Upper lobe of left lung (tissue), 6 donors: ENCODE measurements around the gene JAK3. TPM values are rescaled to one million over a fixed set of nuclear protein-coding genes. Genes with fewer than 3 reads are reported as not detected.
A peak's percentile ranks its signal among the peaks of the same experiment; 100 is the strongest.

Experiments used
- ATAC-seq, 2 donors: fragments of 200-7000 bp; cut with Tn5 transposase; one replicate each; pipeline ENCODE4 v1.9.1; 2022; ENCODE audit warnings: mild to moderate bottlenecking in 2 of 2, moderate library complexity in 2 of 2; ENCODE audit not compliant: low FRiP score in 2 of 2
- DNase-seq, 2 donors: peaks; one replicate each; pipeline ENCODE4 v3.0.0-alpha.2; 2019 to 2020
- H3K27ac ChIP-seq, 4 donors: fragments of 200-600 bp; sonication (generic); one replicate each; pipeline ENCODE4 v1.5.1; 2016 to 2019
- H3K27me3 ChIP-seq, 4 donors: fragments of 200-600 bp; sonication (generic); one replicate each; pipeline ENCODE4 v1.5.1; 2017 to 2019
- H3K36me3 ChIP-seq, 4 donors: fragments of 200-600 bp; sonication (generic); one replicate each; pipeline ENCODE4 v1.5.1; 2016 to 2019
- H3K4me1 ChIP-seq, 4 donors: fragments of 200-600 bp; sonication (generic); one replicate each; pipeline ENCODE4 v1.5.1; 2018 to 2019
- H3K4me3 ChIP-seq, 4 donors: fragments of 200-600 bp; sonication (generic); one replicate each; pipeline ENCODE4 v1.5.1; 2017 to 2019; ENCODE audit warnings: mild to moderate bottlenecking in 2 of 4, moderate library complexity in 1 of 4
- H3K9me3 ChIP-seq, 4 donors: fragments of 200-600 bp; sonication (generic); one replicate each; pipeline ENCODE4 v1.5.1; 2018 to 2019
- EP300 ChIP-seq, 4 donors: sonication (generic); formaldehyde crosslinking; IDR thresholded peaks; one replicate each; pipeline ENCODE4 v1.5.1; 2017; ENCODE audit warnings: antibody characterized with exemption in 4 of 4, control low read depth in 2 of 4
- POLR2A ChIP-seq, 4 donors: fragments of 450-650 bp; IDR thresholded peaks; one replicate each; pipeline ENCODE4 v1.5.1; 2016 to 2017; ENCODE audit warnings: antibody characterized with exemption in 4 of 4, mild to moderate bottlenecking in 2 of 4
- POLR2AphosphoS5 ChIP-seq, 2 donors: sonication (generic); formaldehyde crosslinking; IDR thresholded peaks; one replicate each; pipeline ENCODE4 v1.5.1; 2017; ENCODE audit warnings: antibody characterized with exemption in 2 of 2
- WGBS, 2 donors: methylation state at CpG; one replicate each; pipeline ENCODE4 v1.1.5; 2017 to 2018; 5-methylcytosine and 5-hydroxymethylcytosine counted together
- total RNA-seq, 6 donors: library from RNA; depleted of rRNA in 4 of 6; stranded (reverse); fragments of >200 nt in 4 of 6; gene quantifications; one replicate each; pipeline versions ENCODE4 v1.1.0 to v1.2.1, GENCODE V29; 2016 to 2021
- TF ChIP-seq, protein P1 (sequence below), 6 experiments: fragments of 450-650 bp in 4 of 6; fragments of 200-600 bp in 2 of 6; sonication (generic) in 2 of 6; IDR thresholded peaks; one replicate each; pipeline ENCODE4 v1.5.1; 2016 to 2019; ENCODE audit warnings: antibody characterized with exemption in 6 of 6
- donor health status: DM: no; HTN: no; CAD: no; lungs with moderate emphysema.
- donor health status: DM: no; HTN: yes; CAD: no; lungs with severe emphysema.

JAK3 gene
- total RNA-seq, 6 donors from 2014 or later = 11.0 to 25.1 (median 12.8) TPM

- H3K4me1 ChIP-seq = peaks cover 0 to 18% (median 0%) of the 10 kb centered on the region in 4 donors
- H3K27ac ChIP-seq = no peak overlapping the region
- H3K36me3 ChIP-seq = peaks cover 0 to 92% (median 19%) of the 10 kb centered on the region in 4 donors
- ATAC-seq (no peak), DNase-seq (no peak)
- 82 to 83% methylated on average over 9 to 18 of the region's 27 CpGs for WGBS, 2 donors
- H3K4me3 ChIP-seq = no peak overlapping the region
- no peaks in the 10 kb centered on the region for H3K27me3 ChIP-seq
- TF ChIP-seq EP300 (IDR thresholded peaks at IDR 0.05) (no peak), POLR2AphosphoS5 (IDR thresholded peaks at IDR 0.05) (no peak), POLR2A (IDR thresholded peaks at IDR 0.05) (no peak)
- TF ChIP-seq, protein P1, sequence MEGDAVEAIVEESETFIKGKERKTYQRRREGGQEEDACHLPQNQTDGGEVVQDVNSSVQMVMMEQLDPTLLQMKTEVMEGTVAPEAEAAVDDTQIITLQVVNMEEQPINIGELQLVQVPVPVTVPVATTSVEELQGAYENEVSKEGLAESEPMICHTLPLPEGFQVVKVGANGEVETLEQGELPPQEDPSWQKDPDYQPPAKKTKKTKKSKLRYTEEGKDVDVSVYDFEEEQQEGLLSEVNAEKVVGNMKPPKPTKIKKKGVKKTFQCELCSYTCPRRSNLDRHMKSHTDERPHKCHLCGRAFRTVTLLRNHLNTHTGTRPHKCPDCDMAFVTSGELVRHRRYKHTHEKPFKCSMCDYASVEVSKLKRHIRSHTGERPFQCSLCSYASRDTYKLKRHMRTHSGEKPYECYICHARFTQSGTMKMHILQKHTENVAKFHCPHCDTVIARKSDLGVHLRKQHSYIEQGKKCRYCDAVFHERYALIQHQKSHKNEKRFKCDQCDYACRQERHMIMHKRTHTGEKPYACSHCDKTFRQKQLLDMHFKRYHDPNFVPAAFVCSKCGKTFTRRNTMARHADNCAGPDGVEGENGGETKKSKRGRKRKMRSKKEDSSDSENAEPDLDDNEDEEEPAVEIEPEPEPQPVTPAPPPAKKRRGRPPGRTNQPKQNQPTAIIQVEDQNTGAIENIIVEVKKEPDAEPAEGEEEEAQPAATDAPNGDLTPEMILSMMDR (IDR thresholded peaks at IDR 0.05) = no peak
- no peaks in the 10 kb centered on the region for H3K9me3 ChIP-seq
Observed at GRCh38 chr19:17834350-17835181, 13.2 kb downstream of the JAK3 start.

DNA sequence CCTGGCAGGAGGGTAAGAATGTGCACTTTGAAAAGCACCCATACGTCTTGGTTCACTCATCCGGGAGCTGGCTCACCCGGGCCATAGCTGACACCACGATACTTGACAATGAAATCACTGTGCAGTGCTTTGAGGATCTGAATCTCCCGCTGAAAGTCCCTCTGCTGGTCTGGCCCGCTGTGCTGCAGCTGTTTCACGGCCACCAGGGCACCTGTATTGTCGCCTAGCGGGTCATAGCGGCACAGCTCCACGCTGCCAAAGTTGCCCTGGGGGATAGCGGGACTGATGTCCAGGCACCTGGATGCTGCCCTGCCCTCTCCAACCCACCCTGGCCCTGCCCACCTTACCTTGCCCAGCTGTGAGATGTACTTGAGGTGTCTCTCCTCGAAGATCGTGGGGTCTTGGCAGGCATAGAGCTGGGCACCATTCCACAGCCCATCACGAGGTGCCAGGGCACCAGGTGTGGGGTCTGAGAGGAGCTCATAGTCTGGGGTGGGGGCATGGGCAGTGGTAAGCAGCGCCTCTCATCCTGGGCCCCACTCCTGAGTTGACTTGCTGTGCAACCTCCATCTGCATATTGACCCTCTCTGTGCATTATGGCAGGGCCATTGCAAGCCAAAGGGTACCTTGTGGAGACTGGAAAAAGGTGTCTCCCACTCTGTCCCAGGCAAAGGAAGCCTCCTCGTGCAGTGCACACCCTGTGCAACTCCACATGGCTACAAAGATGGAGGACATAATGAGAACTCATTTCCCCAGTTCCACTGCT is 15.2 kb downstream of the JAK3 start:
- no peaks in the 10 kb centered on the region for H3K9me3 ChIP-seq
- no peaks in the 10 kb centered on the region for H3K27me3 ChIP-seq
- ATAC-seq (no peak), DNase-seq (no peak)
- TF ChIP-seq EP300 (IDR thresholded peaks at IDR 0.05) (no peak), POLR2A (IDR thresholded peaks at IDR 0.05) (no peak), POLR2AphosphoS5 (IDR thresholded peaks at IDR 0.05) (no peak)
- TF ChIP-seq, protein P1 (IDR thresholded peaks at IDR 0.05) = no peak
- H3K4me3 ChIP-seq = no peak overlapping the region
- peaks cover 0 to 84% (median 9%) of the 10 kb centered on the region in 4 donors for H3K36me3 ChIP-seq
- WGBS, 2 donors = 92 to 93% methylated on average over 10 to 17 of the region's 17 CpGs
- peaks cover 0 to 19% (median 0%) of the 10 kb centered on the region in 4 donors for H3K4me1 ChIP-seq
- no peak overlapping the region for H3K27ac ChIP-seq

- peaks cover 0 to 19% (median 0%) of the 10 kb centered on the region in 4 donors for H3K4me1 ChIP-seq
- ATAC-seq (peak in 1 of 2 donors; percentile 12), DNase-seq (peak in 1 of 2 donors; percentile 82)
- H3K27me3 ChIP-seq = no peaks in the 10 kb centered on the region
- peaks cover 0 to 75% (median 8%) of the 10 kb centered on the region in 4 donors for H3K36me3 ChIP-seq
- TF ChIP-seq EP300 (IDR thresholded peaks at IDR 0.05) = no peak
- no peak for TF ChIP-seq POLR2A (IDR thresholded peaks at IDR 0.05)
- TF ChIP-seq POLR2AphosphoS5 (IDR thresholded peaks at IDR 0.05) = no peak
- TF ChIP-seq, protein P1 (IDR thresholded peaks at IDR 0.05) = no peak
- H3K27ac ChIP-seq = no peak overlapping the region
- 63 to 83% methylated on average over 22 to 25 of the region's 25 CpGs for WGBS, 2 donors
- no peaks in the 10 kb centered on the region for H3K9me3 ChIP-seq
- peak overlapping the region in 2 of 4 donors; percentile 26 to 30 for H3K4me3 ChIP-seq
Observed at GRCh38 chr19:17831419-17831888, 16.3 kb downstream of the JAK3 start.

GRCh38 chr19:17830567-17831418 is 17.0 kb downstream of the JAK3 start:
- TF ChIP-seq POLR2AphosphoS5 (IDR thresholded peaks at IDR 0.05) (no peak), EP300 (IDR thresholded peaks at IDR 0.05) (no peak), POLR2A (IDR thresholded peaks at IDR 0.05) (no peak)
- TF ChIP-seq, protein P1 (IDR thresholded peaks at IDR 0.05) = no peak
- DNase-seq = peak; percentile 46 to 83
- no peaks in the 10 kb centered on the region for H3K27me3 ChIP-seq
- peaks cover 0 to 19% (median 0%) of the 10 kb centered on the region in 4 donors for H3K4me1 ChIP-seq
- 48 to 60% methylated on average over 9 to 26 of the region's 50 CpGs for WGBS, 2 donors
- no peak overlapping the region for H3K27ac ChIP-seq
- H3K9me3 ChIP-seq = no peaks in the 10 kb centered on the region
- peak; percentile 49 to 67 for ATAC-seq
- peaks cover 0 to 73% (median 7%) of the 10 kb centered on the region in 4 donors for H3K36me3 ChIP-seq
- peak overlapping the region in 2 of 4 donors; percentile 26 to 30 for H3K4me3 ChIP-seq
